Neural cell (in vitro differentiated cells): Measurements from ENCODE around the gene ZNF462.

Source experiments
- EP300 ChIP-seq: fragments of 450-650 bp; conservative IDR thresholded peaks from 2 replicates; pipeline ENCODE4 v1.6.1; 2014; ENCODE audit warnings: antibody characterized with exemption, mild to moderate bottlenecking, moderate library complexity; ENCODE audit not compliant: poor library complexity, severe bottlenecking
- EZH2 ChIP-seq: fragments of 200-600, 300-800 bp; shearing (Covaris generic), sonication (generic); IDR thresholded peaks from 2 replicates; pipeline ENCODE4 v1.6.1; 2014; ENCODE audit warnings: antibody characterized with exemption, low read length, borderline replicate concordance, mild to moderate bottlenecking; ENCODE audit not compliant: insufficient read depth, poor library complexity, severe bottlenecking
- POLR2AphosphoS5 ChIP-seq: IDR thresholded peaks from 2 replicates; pipeline ENCODE4 v1.6.1; 2012
- RAD21 ChIP-seq: fragments of 450-650 bp; conservative IDR thresholded peaks from 2 replicates; pipeline ENCODE4 v1.6.1; 2014; ENCODE audit warnings: antibody characterized with exemption, mild to moderate bottlenecking, moderate library complexity
- SMC3 ChIP-seq: fragments of 450-650 bp; conservative IDR thresholded peaks from 2 replicates; pipeline ENCODE4 v1.6.1; 2014; ENCODE audit warnings: antibody characterized with exemption, mild to moderate bottlenecking, moderate library complexity; ENCODE audit not compliant: poor library complexity
- TAF1 ChIP-seq: IDR thresholded peaks from 2 replicates; pipeline ENCODE4 v1.6.1; 2012; ENCODE audit warnings: low read depth
- TF ChIP-seq, protein P1 (sequence below): fragments of 450-650 bp; IDR thresholded peaks from 2 replicates; pipeline ENCODE4 v1.5.1; 2014; ENCODE audit warnings: antibody characterized with exemption, mild to moderate bottlenecking, moderate library complexity; ENCODE audit not compliant: poor library complexity, severe bottlenecking
- TF ChIP-seq, protein P2 (sequence below): IDR thresholded peaks from 2 replicates; pipeline ENCODE4 v1.6.1; 2012; ENCODE audit warnings: borderline replicate concordance

- TF ChIP-seq EP300 (no peak), EZH2 (no peak), SMC3 (no peak), POLR2AphosphoS5 (no peak), TAF1 (no peak), RAD21 (no peak)
- TF ChIP-seq, protein P1, sequence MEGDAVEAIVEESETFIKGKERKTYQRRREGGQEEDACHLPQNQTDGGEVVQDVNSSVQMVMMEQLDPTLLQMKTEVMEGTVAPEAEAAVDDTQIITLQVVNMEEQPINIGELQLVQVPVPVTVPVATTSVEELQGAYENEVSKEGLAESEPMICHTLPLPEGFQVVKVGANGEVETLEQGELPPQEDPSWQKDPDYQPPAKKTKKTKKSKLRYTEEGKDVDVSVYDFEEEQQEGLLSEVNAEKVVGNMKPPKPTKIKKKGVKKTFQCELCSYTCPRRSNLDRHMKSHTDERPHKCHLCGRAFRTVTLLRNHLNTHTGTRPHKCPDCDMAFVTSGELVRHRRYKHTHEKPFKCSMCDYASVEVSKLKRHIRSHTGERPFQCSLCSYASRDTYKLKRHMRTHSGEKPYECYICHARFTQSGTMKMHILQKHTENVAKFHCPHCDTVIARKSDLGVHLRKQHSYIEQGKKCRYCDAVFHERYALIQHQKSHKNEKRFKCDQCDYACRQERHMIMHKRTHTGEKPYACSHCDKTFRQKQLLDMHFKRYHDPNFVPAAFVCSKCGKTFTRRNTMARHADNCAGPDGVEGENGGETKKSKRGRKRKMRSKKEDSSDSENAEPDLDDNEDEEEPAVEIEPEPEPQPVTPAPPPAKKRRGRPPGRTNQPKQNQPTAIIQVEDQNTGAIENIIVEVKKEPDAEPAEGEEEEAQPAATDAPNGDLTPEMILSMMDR, result no peak
- TF ChIP-seq, protein P2, sequence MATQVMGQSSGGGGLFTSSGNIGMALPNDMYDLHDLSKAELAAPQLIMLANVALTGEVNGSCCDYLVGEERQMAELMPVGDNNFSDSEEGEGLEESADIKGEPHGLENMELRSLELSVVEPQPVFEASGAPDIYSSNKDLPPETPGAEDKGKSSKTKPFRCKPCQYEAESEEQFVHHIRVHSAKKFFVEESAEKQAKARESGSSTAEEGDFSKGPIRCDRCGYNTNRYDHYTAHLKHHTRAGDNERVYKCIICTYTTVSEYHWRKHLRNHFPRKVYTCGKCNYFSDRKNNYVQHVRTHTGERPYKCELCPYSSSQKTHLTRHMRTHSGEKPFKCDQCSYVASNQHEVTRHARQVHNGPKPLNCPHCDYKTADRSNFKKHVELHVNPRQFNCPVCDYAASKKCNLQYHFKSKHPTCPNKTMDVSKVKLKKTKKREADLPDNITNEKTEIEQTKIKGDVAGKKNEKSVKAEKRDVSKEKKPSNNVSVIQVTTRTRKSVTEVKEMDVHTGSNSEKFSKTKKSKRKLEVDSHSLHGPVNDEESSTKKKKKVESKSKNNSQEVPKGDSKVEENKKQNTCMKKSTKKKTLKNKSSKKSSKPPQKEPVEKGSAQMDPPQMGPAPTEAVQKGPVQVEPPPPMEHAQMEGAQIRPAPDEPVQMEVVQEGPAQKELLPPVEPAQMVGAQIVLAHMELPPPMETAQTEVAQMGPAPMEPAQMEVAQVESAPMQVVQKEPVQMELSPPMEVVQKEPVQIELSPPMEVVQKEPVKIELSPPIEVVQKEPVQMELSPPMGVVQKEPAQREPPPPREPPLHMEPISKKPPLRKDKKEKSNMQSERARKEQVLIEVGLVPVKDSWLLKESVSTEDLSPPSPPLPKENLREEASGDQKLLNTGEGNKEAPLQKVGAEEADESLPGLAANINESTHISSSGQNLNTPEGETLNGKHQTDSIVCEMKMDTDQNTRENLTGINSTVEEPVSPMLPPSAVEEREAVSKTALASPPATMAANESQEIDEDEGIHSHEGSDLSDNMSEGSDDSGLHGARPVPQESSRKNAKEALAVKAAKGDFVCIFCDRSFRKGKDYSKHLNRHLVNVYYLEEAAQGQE, result no peak
These were observed 145.0 kb downstream of the ZNF462 start for GRCh38 chr9:107008011-107008410.
